Measurements from ENCODE around the gene PSMG2.

DNA sequence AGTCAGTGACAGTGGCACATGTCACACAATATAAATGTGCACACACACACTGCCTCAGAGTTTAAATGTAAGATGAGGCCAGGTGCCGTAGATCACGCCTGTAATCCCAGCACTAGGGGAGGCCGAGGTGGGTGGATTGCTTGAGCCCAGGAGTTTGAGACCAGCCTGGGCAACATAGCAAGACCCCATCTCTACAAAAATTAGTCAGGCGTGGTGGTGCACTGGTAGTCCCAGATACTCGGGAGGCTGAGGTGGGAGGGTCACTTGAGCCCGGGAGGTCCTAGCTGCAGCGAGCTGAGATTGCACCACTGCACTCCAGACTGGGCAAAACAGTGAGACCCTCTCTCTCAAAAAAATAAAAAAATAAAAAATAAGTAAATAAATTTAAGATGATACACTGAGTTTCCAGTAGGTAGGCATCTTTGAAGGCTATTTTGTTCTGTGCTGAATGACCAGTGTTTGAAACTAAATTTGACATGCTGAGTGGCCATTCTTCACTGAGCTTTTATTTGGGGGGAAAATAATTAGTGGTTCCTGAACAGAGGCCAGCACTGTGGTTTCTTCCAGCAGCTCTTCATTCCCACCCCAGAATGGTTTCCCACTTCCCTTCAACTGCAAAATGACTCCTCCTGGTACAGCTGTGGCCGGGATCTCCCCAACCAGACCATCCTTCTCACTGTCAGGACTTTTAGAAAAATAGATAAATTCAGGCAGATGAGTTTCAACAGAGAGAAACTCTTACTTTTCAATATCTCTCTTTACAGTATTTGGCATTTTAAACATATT, 44.9 kb downstream of the PSMG2 start:
- TF ChIP-seq EZH2phosphoT487 (IDR thresholded peaks at IDR 0.05; ENCODE audit: borderline replicate concordance): no peak
- TF ChIP-seq, protein P1, sequence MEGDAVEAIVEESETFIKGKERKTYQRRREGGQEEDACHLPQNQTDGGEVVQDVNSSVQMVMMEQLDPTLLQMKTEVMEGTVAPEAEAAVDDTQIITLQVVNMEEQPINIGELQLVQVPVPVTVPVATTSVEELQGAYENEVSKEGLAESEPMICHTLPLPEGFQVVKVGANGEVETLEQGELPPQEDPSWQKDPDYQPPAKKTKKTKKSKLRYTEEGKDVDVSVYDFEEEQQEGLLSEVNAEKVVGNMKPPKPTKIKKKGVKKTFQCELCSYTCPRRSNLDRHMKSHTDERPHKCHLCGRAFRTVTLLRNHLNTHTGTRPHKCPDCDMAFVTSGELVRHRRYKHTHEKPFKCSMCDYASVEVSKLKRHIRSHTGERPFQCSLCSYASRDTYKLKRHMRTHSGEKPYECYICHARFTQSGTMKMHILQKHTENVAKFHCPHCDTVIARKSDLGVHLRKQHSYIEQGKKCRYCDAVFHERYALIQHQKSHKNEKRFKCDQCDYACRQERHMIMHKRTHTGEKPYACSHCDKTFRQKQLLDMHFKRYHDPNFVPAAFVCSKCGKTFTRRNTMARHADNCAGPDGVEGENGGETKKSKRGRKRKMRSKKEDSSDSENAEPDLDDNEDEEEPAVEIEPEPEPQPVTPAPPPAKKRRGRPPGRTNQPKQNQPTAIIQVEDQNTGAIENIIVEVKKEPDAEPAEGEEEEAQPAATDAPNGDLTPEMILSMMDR (conservative IDR thresholded peaks at IDR 0.05; ENCODE audit: low read length): no peak

Data from Loucy (cell line).